ENCODE results near the gene FOXD2.

Gene FOXD2

GRCh38 chr1:47465605-47466004 lies 27.8 kb downstream of the FOXD2 start:
- DNase-seq (ENCODE audit: low read depth, low spot score): no peak

GRCh38 chr1:47468709-47469389 lies 31.0 kb downstream of the FOXD2 start:
- DNase-seq (ENCODE audit: low read depth, low spot score): no peak

GRCh38 chr1:47469390-47469759 lies 31.5 kb downstream of the FOXD2 start:
- DNase-seq (ENCODE audit: low read depth, low spot score): no peak

- DNase-seq (ENCODE audit: low read depth, low spot score): no peak
These were observed 32.1 kb downstream of the FOXD2 start for GRCh38 chr1:47469910-47470309.

- no peak for DNase-seq (ENCODE audit: low read depth, low spot score)
These were observed 33.3 kb downstream of the FOXD2 start for GRCh38 chr1:47471163-47471562.

- DNase-seq (ENCODE audit: low read depth, low spot score): no peak
These were observed 36.7 kb downstream of the FOXD2 start for GRCh38 chr1:47474278-47475193.

- DNase-seq (ENCODE audit: low read depth, low spot score): no peak
These were observed 39.8 kb downstream of the FOXD2 start for GRCh38 chr1:47477595-47478080.

GRCh38 chr1:47478090-47478489 lies 40.2 kb downstream of the FOXD2 start:
- no peak for DNase-seq (ENCODE audit: low read depth, low spot score)

- no peak for DNase-seq (ENCODE audit: low read depth, low spot score)
These were observed 41.8 kb downstream of the FOXD2 start for GRCh38 chr1:47479664-47480063.

GRCh38 chr1:47481936-47482335 lies 44.1 kb downstream of the FOXD2 start:
- DNase-seq (ENCODE audit: low read depth, low spot score): no peak

- DNase-seq (ENCODE audit: low read depth, low spot score): no peak
These were observed 44.9 kb downstream of the FOXD2 start for GRCh38 chr1:47482786-47483185.

GRCh38 chr1:47483651-47484050 lies 45.8 kb downstream of the FOXD2 start:
- DNase-seq (ENCODE audit: low read depth, low spot score): no peak

GRCh38 chr1:47485817-47486216 lies 48.0 kb downstream of the FOXD2 start:
- DNase-seq (ENCODE audit: low read depth, low spot score): no peak

GRCh38 chr1:47487332-47487731 lies 49.5 kb downstream of the FOXD2 start:
- no peak for DNase-seq (ENCODE audit: low read depth, low spot score)

- DNase-seq (ENCODE audit: low read depth, low spot score): no peak
These were observed 50.1 kb downstream of the FOXD2 start for GRCh38 chr1:47487850-47488450.

Data from activated naive CD8-positive, alpha-beta T cell treated with anti-CD3 and anti-CD28 coated beads, Interleukin-2, amount 50 U/mL, for 16 hours (primary cell).